Measurements from ENCODE around the gene GIPC1.

DNA sequence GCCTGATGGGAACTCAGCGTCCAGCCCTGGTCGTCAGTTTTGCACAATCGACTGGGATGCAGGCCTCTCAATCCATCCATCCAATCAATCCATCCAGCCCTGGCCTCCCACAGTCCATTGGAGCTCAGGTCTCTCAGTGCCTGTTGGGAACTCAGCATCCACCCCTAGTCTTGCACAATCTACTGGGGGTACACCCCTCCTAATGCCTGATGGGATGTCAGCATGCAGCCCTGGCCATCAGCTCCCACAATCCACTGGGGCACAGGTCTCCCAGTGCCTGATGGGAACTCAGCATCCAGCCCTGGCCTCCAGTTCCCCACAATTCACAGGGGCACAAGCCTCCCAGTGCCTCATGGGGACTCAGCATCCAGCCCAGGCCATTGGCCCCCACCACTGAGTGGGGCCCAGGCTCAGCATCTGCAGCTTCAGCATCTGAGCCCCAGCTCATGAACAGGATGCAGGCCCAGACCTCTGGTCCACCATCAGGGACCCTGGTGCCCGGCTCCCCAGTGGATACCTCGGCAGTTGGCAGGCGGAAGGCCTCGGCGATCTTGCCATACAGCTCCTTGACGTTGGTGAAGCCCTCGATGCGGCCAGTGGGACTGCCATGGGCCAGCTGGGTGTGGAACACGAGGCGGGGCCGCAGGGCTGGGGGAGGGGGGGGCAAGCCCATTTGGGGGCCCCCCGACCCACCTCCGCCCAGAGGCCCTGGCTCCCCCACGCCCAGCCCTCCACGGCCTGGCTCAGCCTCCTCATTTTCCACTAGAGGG is 13.6 kb downstream of the GIPC1 start:
- TF ChIP-seq, protein P1, sequence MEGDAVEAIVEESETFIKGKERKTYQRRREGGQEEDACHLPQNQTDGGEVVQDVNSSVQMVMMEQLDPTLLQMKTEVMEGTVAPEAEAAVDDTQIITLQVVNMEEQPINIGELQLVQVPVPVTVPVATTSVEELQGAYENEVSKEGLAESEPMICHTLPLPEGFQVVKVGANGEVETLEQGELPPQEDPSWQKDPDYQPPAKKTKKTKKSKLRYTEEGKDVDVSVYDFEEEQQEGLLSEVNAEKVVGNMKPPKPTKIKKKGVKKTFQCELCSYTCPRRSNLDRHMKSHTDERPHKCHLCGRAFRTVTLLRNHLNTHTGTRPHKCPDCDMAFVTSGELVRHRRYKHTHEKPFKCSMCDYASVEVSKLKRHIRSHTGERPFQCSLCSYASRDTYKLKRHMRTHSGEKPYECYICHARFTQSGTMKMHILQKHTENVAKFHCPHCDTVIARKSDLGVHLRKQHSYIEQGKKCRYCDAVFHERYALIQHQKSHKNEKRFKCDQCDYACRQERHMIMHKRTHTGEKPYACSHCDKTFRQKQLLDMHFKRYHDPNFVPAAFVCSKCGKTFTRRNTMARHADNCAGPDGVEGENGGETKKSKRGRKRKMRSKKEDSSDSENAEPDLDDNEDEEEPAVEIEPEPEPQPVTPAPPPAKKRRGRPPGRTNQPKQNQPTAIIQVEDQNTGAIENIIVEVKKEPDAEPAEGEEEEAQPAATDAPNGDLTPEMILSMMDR (IDR thresholded peaks at IDR 0.05) = no peak
- TF ChIP-seq POLR2A (IDR thresholded peaks at IDR 0.05) (no peak), EP300 (IDR thresholded peaks at IDR 0.05) (no peak)

Data from ovary (tissue), 3 donors.